AG04450 (cell line): ENCODE measurements around the gene DNHD1. TPM values are rescaled to one million over a fixed set of nuclear protein-coding genes. Genes with fewer than 3 reads are reported as not detected.

Source experiments
- CTCF ChIA-PET: fragments of 300-600, 350-600 bp; formaldehyde crosslinking; extraction: SDS; loops from one replicate; lab custom pipeline; 2022; ENCODE audit warnings: antibody characterized with exemption, inconsistent platforms; lab: Charles Lee
- POLR2A ChIA-PET: fragments of 350-600 bp; formaldehyde crosslinking; extraction: SDS; loops from one replicate; lab custom pipeline; 2021; ENCODE audit warnings: antibody characterized with exemption, inconsistent platforms; lab: Yijun Ruan, JAX
- DNase-seq: peaks from one replicate; pipeline ENCODE4 v3.0.0-alpha.2; 2011; ENCODE audit warnings: low read depth, low spot score
- H3K27ac ChIP-seq: one replicate; pipeline ENCODE4 v1.5.1; 2012; ENCODE audit warnings: low read depth, low read length, control low read depth
- H3K27me3 ChIP-seq: one replicate; pipeline ENCODE4 v1.6.0; 2012; ENCODE audit warnings: low read length; ENCODE audit not compliant: control insufficient read depth, insufficient read depth
- H3K4me3 ChIP-seq: 2 replicates; pipeline ENCODE4 v1.5.1; 2011; ENCODE audit warnings: mild to moderate bottlenecking, low read depth, low read length, control low read depth
- H3K9me3 ChIP-seq: 2 replicates; pipeline ENCODE4 v1.5.1; 2012; ENCODE audit warnings: low read length; ENCODE audit not compliant: control insufficient read depth, insufficient read depth
- CTCF ChIP-seq: IDR thresholded peaks from 2 replicates; pipeline ENCODE4 v1.5.1; 2011; ENCODE audit warnings: low read depth, low read length, control low read depth, inconsistent platforms
- polyA plus RNA-seq: library from polyadenylated mRNA; depleted of rRNA; stranded (reverse); fragments of >200 nt; gene quantifications from 2 replicates; pipeline ENCODE4 v1.2.3, GENCODE V29; 2011

DNHD1 gene
- polyA plus RNA-seq, 1 experiment: 2.2 TPM

DNA sequence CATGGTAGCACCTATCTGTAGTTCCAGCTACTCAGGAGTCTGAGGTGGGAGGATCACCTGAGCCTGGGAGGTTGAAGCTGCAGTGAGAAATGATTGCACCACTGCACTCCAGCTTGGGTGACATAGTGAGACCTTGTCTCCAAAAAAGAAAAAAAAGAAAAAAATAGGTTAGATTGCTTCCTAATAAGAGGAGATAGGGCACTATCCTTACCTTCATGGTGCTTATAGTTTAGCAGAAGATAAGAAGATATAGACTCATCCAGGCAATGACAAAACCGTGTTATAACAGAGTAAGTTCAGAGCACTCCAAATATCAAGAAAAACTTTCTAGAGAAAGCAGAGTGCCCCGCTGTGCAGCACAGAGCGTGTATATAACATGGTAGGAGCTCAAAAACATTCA is 64.2 kb downstream of the DNHD1 start:
- TF ChIP-seq CTCF: no peak
- no peaks in the 10 kb centered on the region for H3K9me3 ChIP-seq
- ChIA-PET POLR2A (no interaction called here), CTCF (interaction anchor here (1.0 kb wide), 1 partner anchor 198 kb away, joined by 3 read pairs; no protein-coding TSS in a partner anchor)
- DNase-seq: no peak
- no peak overlapping the region for H3K4me3 ChIP-seq
- H3K27me3 ChIP-seq: no peaks in the 10 kb centered on the region
- no peak overlapping the region for H3K27ac ChIP-seq

- no peak overlapping the region for H3K4me3 ChIP-seq
- TF ChIP-seq CTCF: no peak
- no peaks in the 10 kb centered on the region for H3K27me3 ChIP-seq
- H3K9me3 ChIP-seq: no peaks in the 10 kb centered on the region
- ChIA-PET POLR2A (no interaction called here), CTCF (interaction anchor here (1.2 kb wide), 1 partner anchor 32 kb away, joined by 6 read pairs; no protein-coding TSS in a partner anchor)
- no peak for DNase-seq
- no peak overlapping the region for H3K27ac ChIP-seq
Observed at GRCh38 chr11:6563121-6563619, 66.1 kb downstream of the DNHD1 start.

- Histone ChIP-seq H3K27ac (no peak overlapping the region), H3K9me3 (no peaks in the 10 kb centered on the region), H3K4me3 (no peak overlapping the region), H3K27me3 (no peaks in the 10 kb centered on the region)
- DNase-seq: no peak
- CTCF ChIA-PET: interaction anchor here (1.2 kb wide), 1 partner anchor 32 kb away, joined by 6 read pairs; no protein-coding TSS in a partner anchor
- no peak for TF ChIP-seq CTCF
- POLR2A ChIA-PET: no interaction called here
Observed at GRCh38 chr11:6563667-6564066, 66.6 kb downstream of the DNHD1 start.

DNA sequence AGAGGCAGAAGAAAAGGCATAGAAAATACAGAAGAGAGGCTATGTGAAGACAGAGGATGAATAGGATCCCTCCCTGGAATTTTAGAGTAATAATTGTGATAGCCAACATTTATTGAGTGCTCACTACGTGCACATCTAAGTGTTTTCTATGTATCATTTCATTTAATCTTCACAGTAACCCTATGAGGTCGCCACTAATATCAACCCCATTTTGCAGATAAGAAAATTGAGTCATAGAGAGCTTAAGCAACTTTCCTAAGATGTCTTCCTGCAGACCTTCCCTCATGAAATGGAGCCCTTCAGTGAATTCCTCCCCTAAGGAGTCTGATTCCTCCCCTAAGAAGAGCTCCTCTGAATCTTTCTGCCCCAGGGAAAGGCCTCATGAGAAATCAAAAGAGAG is 68.2 kb downstream of the DNHD1 start:
- CTCF ChIA-PET: no interaction called here
- no peak for DNase-seq
- TF ChIP-seq CTCF: no peak
- no peaks in the 10 kb centered on the region for H3K9me3 ChIP-seq
- no peaks in the 10 kb centered on the region for H3K27me3 ChIP-seq
- no peak overlapping the region for H3K4me3 ChIP-seq
- POLR2A ChIA-PET: no interaction called here
- H3K27ac ChIP-seq: no peak overlapping the region

- CTCF ChIA-PET: no interaction called here
- peaks cover 7% of the 10 kb centered on the region; the same call in 1 of the 2 replicates for H3K9me3 ChIP-seq
- H3K4me3 ChIP-seq: no peak overlapping the region
- POLR2A ChIA-PET: no interaction called here
- no peak overlapping the region for H3K27ac ChIP-seq
- TF ChIP-seq CTCF: no peak
- no peak for DNase-seq
- no peaks in the 10 kb centered on the region for H3K27me3 ChIP-seq
Observed at GRCh38 chr11:6565988-6566703, 69.1 kb downstream of the DNHD1 start.
